Activated T-cell treated with anti-CD3 and anti-CD28 coated beads, Interleukin-2, amount 50 U/mL, for 48 hours (primary cell): Measurements from ENCODE around the gene PITHD1.
"Not testable (repeated sequence)": the region's sequence is repeated elsewhere in the genome, so short reads cannot be mapped to it uniquely, and the experiment has no call there.

Experiments
- DNase-seq, 2 experiments: peaks; one replicate each; pipeline ENCODE4 v3.0.0-alpha.2; 2020

PITHD1 gene

DNA sequence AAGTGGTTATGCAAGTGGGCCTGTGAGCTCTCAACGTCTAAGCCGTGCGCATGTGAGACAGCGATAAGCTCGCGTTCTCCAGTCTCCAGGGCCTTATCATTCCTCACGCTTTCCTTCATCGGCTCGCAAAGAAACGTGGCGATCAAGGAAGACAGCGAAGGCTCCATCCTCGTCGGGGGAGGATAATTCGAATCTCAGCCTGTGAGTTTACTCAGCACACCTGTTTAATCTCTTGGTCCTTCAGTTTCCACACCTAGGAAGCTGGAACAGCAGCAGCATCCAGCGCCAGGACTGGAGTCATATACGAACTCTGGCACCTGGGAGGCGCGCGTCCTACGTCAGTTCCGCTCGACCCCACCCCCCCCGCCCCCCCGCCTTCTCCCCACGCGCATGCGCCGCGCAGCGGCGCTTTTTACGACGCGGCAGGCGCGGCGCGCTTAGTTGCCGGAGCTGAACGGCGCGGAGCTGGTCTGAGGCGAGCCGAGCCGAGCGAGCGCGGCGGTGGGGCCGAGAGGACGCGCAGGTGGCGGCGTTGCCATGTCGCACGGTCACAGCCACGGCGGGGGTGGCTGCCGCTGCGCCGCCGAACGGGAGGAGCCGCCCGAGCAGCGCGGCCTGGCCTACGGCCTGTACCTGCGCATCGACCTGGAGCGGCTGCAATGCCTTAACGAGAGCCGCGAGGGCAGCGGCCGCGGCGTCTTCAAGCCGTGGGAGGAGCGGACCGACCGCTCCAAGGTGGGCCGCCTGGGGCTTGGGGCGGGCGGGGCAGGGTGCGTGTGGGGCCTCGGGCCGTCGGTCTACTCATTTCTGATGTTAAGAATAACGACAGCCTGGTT lies at the start of gene PITHD1:
TSS of gene PITHD1 (plus strand) at position 440 of the 836 bp plus-strand sequence. CDS start at position 538, 98 bp downstream.
- peak; percentile 85 to 88 for DNase-seq

DNA sequence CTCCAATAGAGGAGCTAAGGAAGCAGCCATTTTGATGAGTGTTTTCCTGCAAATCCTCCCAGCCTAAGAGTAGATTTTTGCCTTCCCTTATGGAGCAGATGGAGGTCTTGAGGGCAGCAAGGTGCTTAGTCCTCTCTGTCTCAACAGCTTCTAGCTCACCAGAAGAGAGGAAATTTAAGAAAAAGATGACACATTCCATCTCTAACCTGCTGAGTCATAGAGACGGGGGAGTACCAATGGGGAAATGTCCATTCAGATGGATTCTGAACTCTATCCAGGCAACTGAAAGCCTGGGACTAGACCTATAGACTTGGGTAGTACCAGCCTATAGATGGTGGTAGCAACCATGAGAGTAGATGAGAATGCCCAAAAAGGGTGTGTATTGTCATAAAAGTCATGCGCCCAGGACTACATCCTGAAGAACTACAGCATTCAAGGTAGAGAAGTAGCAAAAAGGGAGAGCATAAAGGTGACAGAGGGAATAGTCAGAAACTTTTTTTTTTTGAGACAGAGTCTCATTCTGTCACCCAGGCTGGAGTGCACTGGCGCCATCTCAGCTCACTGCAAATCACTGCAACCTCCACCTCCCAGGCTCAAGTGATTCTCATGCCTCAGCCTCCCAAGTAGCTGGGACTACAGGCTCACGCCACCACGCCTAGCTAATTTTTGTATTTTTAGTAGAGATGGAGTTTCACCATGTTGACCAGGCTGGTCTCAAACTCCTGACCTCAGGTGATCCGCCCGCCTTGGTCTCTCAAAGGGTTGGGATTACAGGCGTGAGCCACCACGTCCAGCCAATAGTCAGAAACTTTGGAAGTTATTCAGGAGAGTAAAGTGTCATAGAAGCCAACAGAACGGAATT lies 45.6 kb upstream of the PITHD1 start:
- no peak for DNase-seq

- DNase-seq: not testable (repeated sequence)
Measured at GRCh38 chr1:23733281-23733680, 44.9 kb upstream of the PITHD1 start.

DNA sequence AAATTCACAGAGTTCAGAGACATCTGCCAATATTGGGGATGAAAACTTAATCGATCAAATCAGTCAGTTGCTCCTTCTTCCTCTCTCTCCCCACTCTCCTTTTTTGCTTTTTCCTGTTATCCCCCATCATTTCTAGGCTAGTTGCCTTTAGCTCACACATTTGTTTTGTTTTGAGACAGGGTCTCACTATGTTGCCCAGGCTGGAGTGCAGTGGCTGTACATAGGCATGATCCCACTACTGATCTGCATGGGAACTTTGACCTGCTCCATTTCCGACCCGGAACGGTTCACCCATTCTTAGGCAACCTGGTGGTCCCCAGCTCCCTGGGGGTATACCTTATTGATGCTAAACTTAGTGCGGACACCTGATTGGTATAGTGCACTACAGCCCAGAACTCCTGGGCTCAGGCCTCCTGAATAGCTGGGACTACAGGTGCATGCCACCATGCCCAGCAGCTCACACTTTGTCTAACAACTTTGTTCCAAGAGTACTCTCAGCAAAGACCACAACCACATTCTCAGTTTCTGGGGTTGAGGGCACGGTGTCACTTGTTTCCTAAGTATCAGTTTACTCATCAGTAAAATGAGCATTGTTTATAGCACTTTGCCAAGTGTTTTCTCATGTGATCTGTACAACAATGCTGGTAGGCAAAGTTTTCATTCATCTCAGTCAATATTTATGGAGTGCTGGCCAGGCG lies 41.6 kb upstream of the PITHD1 start:
- DNase-seq: peak; percentile 49 to 55

DNA sequence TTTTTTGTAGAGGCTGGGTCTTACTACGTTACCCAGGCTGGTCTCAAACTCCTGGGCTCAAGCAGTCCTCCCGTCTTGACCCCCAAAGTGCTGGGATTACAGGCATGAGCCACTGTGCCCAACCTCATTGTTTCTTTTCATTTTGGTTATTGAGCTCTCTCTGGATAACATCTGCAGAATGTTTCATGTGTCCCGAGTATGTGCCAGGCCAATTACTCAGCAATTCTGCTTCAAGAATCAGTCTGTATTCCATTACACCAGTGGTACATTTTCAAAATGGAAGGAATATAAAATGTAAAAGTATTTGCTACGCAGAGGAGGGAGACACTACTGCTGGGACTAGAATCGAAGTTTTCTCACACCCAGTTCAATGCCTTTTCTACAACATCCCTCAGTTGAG lies 36.6 kb upstream of the PITHD1 start:
- no peak for DNase-seq

- DNase-seq: peak in 1 of 2 experiments; percentile 70
Measured at GRCh38 chr1:23742670-23743286, 35.4 kb upstream of the PITHD1 start.

DNA sequence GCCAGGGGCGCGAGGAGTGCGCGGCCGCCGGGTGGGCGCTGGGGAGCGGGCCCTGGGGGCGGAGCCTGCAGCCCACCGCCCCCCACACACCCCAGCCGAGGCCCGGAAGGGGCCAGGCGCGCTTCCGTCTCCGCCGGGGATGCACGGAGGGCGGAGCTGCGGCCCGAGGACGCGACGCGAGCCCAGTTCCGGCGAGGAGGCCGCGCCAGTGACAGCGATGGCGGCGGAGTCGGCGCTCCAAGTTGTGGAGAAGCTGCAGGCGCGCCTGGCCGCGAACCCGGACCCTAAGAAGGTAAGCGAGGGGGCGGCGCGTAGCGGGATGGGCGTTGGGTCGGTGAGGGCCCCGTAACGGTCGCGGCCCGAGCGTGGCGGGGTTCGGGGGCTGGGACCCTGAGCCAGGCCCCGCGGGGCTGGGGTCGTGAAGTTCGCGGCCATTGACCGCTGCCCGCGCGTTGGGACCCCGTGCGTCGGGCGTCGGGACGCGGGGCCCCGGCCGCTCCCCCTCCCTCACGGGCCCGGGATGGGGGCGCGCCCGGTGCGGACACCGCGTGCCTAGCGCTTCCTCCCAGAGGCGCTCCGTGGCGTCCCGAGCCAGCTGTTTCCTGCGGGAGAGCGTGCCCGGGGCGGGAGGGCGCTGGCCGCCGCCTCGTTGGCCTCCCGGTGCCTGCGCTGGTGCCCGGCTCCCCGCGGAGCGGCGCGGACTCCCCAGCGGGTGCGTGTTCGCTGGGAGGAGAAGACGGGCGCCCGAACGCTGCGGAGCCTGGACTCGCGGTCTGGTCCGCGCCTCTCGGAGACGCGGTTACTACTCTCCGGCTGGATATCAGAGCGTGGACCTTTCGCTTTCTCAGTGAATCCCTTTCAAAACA lies 34.7 kb upstream of the PITHD1 start, which contains the start of gene ELOA:
TSS of gene ELOA (plus strand) at position 185 of the 866 bp plus-strand sequence. CDS start at position 218, 33 bp downstream.
- peak; percentile 80 to 86 for DNase-seq

- no peak for DNase-seq
Measured at GRCh38 chr1:23745515-23745914, 32.7 kb upstream of the PITHD1 start.

DNA sequence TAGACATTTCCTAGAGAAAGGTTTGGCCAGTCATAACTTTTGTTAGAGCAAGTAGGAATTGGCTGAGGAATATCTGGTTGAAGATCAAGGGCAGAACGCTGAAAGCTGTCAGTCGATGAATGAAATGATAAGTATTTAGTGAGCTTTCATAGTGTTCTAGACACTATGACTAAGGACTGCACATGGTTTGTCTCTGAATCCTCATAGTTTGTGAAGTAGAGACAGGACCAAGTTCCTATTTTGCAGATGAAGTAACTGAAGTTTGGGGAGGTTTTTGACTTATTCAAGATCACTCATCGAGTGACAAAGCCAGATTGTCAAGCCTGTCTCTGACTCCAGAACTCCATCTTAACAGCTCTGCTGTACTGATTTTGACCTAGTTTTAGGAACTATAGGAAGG lies 30.2 kb upstream of the PITHD1 start:
- no peak for DNase-seq

GRCh38 chr1:23751050-23751814 lies 27.0 kb upstream of the PITHD1 start:
- DNase-seq: peak; percentile 46 to 53

DNA sequence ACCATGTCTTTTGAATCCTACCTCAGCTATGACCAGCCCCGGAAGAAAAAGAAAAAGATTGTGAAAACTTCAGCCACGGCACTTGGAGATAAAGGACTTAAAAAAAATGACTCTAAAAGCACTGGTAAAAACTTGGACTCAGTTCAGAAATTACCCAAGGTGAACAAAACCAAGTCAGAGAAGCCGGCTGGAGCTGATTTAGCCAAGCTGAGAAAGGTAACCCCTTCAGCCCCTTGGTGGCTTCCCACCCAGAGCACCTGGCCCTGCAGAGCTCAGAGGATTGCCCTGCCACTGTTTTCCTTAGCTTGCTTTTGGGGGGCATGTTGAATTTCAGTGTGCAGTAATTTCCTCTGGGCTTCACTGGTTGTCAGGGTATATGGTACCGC lies 26.4 kb upstream of the PITHD1 start:
- no peak for DNase-seq

DNA sequence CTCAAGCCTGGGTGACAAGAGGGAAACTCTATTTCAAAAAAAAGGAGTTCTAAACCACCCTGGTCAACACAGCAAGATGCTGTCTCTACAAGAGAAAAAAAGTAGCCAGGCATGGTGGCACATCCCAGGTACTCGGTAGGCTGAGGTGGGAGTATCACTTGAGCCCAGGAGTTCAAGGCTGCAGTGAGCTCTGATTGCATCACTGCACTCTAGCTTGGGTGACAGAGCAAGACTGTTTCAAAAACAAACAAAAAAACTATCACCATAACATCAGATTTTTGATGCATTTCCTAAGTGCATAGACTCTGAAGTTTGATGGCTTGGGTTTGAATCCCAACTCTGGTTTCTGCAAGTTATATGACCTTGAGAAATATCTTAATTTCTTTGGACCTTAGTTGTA lies 25.3 kb upstream of the PITHD1 start:
- no peak for DNase-seq

- DNase-seq: no peak
Measured at GRCh38 chr1:23756676-23757075, 21.5 kb upstream of the PITHD1 start.

DNA sequence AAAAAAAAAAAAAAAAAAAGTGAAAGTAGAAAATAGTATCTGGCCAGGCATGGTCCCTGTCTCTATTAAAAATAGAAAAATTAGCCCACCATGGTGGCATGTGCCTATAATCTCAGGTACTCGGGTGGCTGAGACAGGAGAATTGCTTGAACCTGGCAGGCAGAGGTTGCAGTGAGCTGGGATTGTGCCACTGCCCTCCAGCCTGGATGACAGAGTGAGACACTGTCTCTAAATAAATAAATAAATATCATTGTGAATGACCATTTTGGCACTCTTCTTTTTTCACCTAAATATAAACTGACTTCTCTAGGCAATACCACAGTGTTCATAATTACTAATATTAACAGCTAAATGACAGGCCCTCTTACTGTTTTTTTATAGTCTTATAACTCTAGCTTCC lies 20.4 kb upstream of the PITHD1 start:
- DNase-seq: no peak

- DNase-seq: no peak
Measured at GRCh38 chr1:23759277-23759676, 18.9 kb upstream of the PITHD1 start.

GRCh38 chr1:23763041-23763577 lies 15.1 kb upstream of the PITHD1 start:
- DNase-seq: no peak

- no peak for DNase-seq
Measured at GRCh38 chr1:23768733-23769132, 9.5 kb upstream of the PITHD1 start.

- DNase-seq: peak; percentile 93 to 94
Measured at GRCh38 chr1:23772049-23772853, 6.0 kb upstream of the PITHD1 start.

- no peak for DNase-seq
Measured at GRCh38 chr1:23772854-23773242, 5.4 kb upstream of the PITHD1 start.
